Stimulated activated CD8-positive, alpha-beta memory T cell treated with anti-CD3 and anti-CD28 coated beads, Interleukin-4, amount 100 ng/mL, for 4 hours (primary cell): ENCODE measurements around the gene MEOX2.

ENCODE experiments used
- DNase-seq, 2 donors: peaks; one replicate each; pipeline ENCODE4 v3.0.0-alpha.2; 2020; ENCODE audit warnings: low read depth in 2 of 2, low spot score in 1 of 2

MEOX2 gene

DNA sequence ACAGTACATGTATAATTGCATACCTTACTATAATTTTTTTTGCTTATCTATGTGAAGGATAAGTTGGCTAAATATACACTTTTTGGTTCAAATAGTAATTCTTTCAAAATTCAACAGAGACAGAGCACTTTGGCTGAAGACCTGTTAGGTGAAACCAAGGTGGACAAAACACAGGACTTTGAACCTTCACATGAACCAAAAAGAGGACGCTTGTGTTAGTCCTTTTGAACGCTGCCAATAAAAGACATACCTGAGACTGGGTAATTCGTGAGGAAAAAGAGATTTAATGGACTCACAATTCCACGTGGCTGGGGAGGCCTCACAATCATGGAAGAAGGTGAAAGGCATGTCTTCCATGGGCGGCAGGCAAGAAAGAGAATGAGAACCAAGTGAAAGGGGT, 120.0 kb downstream of the MEOX2 start:
- DNase-seq: no peak

GRCh38 chr7:15561835-15562234, 124.6 kb downstream of the MEOX2 start, which contains the start of gene AGMO:
Gene AGMO (minus strand): TSS chr7:15562015.
- DNase-seq: no peak
